Ovary (tissue), 3 donors: ENCODE data around the gene SAGE1.
"Not testable (repeated sequence)": the region's sequence is repeated elsewhere in the genome, so short reads cannot be mapped to it uniquely, and the experiment has no call there.

Experiments used
- CTCF ChIP-seq, 3 donors: fragments of 450-650 bp in 2 of 3; fragments of 200-600 bp in 1 of 3; IDR thresholded peaks; one replicate each; pipeline versions ENCODE4 v1.5.1 to v1.8.0; 2016 to 2022; ENCODE audit warnings: antibody characterized with exemption in 3 of 3, mild to moderate bottlenecking in 1 of 3
- POLR2A ChIP-seq: fragments of 450-650 bp; IDR thresholded peaks from one replicate; pipeline ENCODE4 v1.6.1; 2017; ENCODE audit warnings: antibody characterized with exemption, mild to moderate bottlenecking, moderate library complexity
- donor health status: DM: no; HTN: no; CAD: no.

GRCh38 chrX:135888230-135888629 lies 5.3 kb upstream of the SAGE1 start:
- not testable (repeated sequence) for TF ChIP-seq CTCF (IDR thresholded peaks at IDR 0.05); POLR2A
